Left cardiac atrium (tissue), 4 donors: ENCODE measurements around the gene LHB. TPM values are rescaled to one million over a fixed set of nuclear protein-coding genes. Genes with fewer than 3 reads are reported as not detected.

Experiments used
- ATAC-seq, 2 donors: fragments of 200-7000 bp; cut with Tn5 transposase; one replicate each; pipeline ENCODE4 v1.9.1; 2020; ENCODE audit warnings: mild to moderate bottlenecking in 2 of 2, moderate library complexity in 2 of 2
- DNase-seq: peaks from one replicate; pipeline ENCODE4 v3.0.0-alpha.2; 2020
- intact Hi-C, 2 donors: fragments of 100-400 bp; cut with DNase I; formaldehyde crosslinking; loops; one replicate each; pipeline versions ENCODE4 v1.14.1 to v1.15.1; 2022 to 2023
- total RNA-seq, 2 donors: library from RNA; stranded (reverse); fragmentation: NEBNext Ultra II Directional; extraction: Animal tissue kit (Norgen Biotek cat#: 25700); gene quantifications; one replicate each; pipeline ENCODE4 v1.2.1, GENCODE V29; 2021
- donor health status: DM: no; HTN: yes; CAD: no.
- donor health status: DM: no; HTN: yes; CAD: no; lungs with severe emphysema.
- donor health status: DM: yes; HTN: yes; CAD: no.
- donor health status: Dilated cardiomyopathy.

The LHB gene
- total RNA-seq, 2 donors from 2014 or later = 0.55 TPM; not detected in 1

GRCh38 chr19:49016067-49016839 lies 638 bp downstream of the LHB start:
- no peak for ATAC-seq
- intact Hi-C loops = no loop called here

DNA sequence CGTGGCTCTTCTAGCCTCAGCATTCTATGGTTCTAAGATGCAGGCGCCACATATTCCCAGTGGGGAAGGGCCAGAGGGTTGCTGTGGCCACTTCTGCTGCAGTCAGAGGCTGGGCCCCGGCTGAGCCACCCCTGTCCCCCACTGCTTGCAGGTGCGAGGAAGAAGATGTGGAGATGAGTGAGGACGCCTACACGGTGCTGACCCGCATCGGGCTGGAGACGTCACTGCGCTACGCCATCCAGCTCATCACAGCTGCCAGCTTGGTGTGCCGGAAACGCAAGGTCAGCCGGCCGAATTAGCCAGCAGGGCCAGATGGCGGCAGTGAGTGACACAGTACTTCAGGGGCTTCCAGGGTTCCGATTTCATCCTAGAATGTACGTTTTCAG lies 2.0 kb downstream of the LHB start:
- intact Hi-C loops = no loop called here
- ATAC-seq = no peak
- DNase-seq = no peak

More at GRCh38 chr19:49016067-49016839, 638 bp downstream of the LHB start:
- no peak for DNase-seq

GRCh38 chr19:49014123-49014869 lies 2.6 kb downstream of the LHB start:
- DNase-seq (peak; percentile 49), ATAC-seq (no peak)
- intact Hi-C loops = no loop called here

DNA sequence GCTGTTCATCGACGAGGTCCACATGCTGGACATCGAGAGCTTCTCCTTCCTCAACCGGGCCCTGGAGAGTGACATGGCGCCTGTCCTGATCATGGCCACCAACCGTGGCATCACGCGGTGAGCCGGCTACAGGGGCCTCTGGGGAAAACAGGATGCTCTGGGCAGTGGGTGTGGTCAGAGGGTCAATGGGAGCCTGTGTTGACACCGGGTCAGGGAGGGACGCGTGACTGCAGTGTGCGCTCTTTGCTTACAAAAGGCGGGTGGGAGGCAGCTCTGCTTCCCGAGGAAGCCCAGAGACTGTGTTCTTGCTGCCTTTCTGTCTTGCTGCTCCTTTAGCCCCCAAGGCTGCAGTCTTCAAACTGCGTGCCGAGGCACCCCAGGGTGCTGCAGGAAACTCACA lies 5.7 kb downstream of the LHB start:
- intact Hi-C loops = no loop called here
- ATAC-seq (no peak), DNase-seq (no peak)

- DNase-seq (no peak), ATAC-seq (no peak)
- intact Hi-C loops = no loop called here
These were observed 6.4 kb downstream of the LHB start for GRCh38 chr19:49010453-49010852.

DNA sequence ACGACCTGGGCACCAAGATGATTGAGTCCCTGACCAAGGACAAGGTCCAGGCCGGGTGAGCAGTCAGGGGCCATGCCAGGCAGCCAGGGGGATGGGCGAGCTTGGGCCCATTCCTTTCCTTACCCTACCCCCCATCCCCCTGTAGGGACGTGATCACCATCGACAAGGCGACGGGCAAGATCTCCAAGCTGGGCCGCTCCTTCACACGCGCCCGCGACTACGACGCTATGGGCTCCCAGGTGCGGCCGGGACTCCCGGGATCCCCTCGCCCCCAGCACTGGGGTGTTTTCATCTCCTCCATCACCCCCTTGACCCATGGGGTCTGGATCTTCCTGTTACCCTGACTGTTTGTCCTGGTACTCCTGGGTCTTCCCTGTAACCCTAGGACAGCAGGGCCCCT lies 7.1 kb downstream of the LHB start:
- ATAC-seq = no peak
- no peak for DNase-seq
- intact Hi-C loops = loop anchor here in 1 of 2 donors (10.0 kb wide), 1 partner anchor 195 kb away; no protein-coding TSS in a partner anchor

DNA sequence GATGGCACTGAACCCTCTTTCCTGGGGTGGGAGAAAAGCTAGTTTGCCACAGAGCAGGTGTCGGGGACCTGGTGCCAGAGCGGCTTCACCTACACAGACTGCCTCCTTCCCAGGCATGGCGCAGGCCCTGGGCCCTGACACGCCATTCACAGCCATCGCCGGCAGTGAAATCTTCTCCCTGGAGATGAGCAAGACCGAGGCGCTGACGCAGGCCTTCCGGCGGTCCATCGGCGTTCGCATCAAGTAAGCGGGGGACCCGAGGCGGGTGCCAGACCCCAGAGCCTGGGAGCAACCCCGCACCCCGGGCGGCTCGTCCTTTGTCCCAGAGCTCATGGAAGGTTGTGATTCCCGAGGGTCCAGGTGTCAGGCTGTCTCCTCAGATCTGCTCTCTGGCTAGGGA lies 10.0 kb downstream of the LHB start:
- intact Hi-C loops = loop anchor here in 1 of 2 donors (10.0 kb wide), 1 partner anchor 198 kb away; no protein-coding TSS in a partner anchor
- DNase-seq (no peak), ATAC-seq (no peak)

DNA sequence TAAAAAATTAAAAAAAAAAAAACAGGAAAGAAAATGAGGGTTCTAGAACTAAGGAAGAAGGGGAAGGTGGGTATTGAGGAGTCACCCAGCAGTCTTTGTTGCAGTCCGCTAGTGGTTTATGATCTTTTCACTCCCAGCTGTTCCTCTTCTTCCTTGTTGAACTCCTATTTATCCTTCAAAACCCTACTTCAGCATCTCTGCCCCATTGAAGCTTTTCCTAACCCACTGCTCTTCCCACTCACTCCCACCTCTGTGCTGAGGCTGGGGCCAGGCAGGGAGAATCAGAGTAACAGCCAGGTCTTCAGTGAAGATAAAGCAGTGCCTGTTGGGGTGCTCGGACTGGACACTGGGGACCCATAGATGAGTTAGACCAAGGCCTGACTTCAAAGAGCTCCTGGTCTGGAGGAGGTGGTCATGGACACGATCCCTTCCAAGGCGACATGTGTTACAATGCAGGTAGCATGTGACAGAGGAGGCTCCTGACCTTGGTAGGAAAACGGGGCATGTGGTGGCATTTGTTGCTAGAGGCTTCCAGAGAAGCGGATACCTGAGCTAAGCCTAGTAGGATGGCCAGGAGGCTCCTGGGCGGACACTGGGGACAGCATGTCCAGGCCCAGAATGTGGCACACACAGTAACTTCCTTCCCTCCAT lies 11.8 kb downstream of the LHB start:
- DNase-seq (no peak), ATAC-seq (no peak)
- intact Hi-C loops = loop anchor here in 1 of 2 donors (10.0 kb wide), 1 partner anchor 200 kb away; no protein-coding TSS in a partner anchor

DNA sequence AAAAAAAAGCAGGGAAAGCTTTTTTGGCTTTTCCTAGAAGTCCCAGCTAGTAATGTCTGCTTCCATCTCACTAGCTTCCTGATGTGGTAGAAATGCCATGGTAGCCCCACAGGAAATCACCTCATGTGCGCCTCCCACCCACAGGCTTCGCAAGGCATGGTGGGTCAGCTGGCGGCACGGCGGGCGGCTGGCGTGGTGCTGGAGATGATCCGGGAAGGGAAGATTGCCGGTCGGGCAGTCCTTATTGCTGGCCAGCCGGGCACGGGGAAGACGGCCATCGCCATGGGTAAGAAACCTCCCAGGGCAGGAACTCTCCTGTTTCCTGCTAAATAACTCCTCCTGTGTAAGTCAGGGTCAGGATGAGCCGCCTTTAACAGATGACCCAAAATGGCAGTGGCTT lies 12.8 kb downstream of the LHB start:
- DNase-seq = no peak
- intact Hi-C loops = loop anchor here in 1 of 2 donors (10.0 kb wide), 1 partner anchor 201 kb away; no protein-coding TSS in a partner anchor
- ATAC-seq = no peak

- intact Hi-C loops = loop anchor here in 1 of 2 donors (10.0 kb wide), 2 partner anchors 75 to 205 kb away; partner anchors contain the start of gene KCNA7
- ATAC-seq (peak; percentile 47 to 60), DNase-seq (peak; percentile 58)
These were observed 17.2 kb downstream of the LHB start for GRCh38 chr19:48999481-49000325.

- DNase-seq (peak; percentile 54), ATAC-seq (no peak)
- intact Hi-C loops = loop anchor here in 1 of 2 donors (10.0 kb wide), 1 partner anchor 77 kb away; the partner anchor contains the start of gene KCNA7
These were observed 18.9 kb downstream of the LHB start for GRCh38 chr19:48997972-48998371.

DNA sequence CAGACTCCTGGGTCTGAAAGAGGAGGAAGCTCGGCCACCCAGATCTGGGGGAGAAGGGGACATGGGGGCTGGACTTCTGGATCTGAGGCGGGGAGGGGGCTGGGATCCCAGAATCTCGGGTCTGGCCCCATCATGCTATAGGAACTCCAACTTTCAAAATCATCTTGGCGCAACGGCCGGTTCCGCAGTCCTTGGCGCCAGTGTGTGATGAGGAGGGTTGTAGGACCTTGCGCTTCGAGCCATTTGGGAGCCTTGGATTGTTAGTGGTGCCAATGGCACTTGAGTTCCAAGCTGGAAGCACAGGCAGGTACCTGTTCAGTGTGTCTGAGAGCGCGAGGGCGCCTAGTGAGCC lies 22.9 kb downstream of the LHB start:
- no peak for DNase-seq
- intact Hi-C loops = loop anchor here in 1 of 2 donors (10.0 kb wide), 1 partner anchor 81 kb away; the partner anchor contains the start of gene KCNA7
- ATAC-seq = no peak

DNA sequence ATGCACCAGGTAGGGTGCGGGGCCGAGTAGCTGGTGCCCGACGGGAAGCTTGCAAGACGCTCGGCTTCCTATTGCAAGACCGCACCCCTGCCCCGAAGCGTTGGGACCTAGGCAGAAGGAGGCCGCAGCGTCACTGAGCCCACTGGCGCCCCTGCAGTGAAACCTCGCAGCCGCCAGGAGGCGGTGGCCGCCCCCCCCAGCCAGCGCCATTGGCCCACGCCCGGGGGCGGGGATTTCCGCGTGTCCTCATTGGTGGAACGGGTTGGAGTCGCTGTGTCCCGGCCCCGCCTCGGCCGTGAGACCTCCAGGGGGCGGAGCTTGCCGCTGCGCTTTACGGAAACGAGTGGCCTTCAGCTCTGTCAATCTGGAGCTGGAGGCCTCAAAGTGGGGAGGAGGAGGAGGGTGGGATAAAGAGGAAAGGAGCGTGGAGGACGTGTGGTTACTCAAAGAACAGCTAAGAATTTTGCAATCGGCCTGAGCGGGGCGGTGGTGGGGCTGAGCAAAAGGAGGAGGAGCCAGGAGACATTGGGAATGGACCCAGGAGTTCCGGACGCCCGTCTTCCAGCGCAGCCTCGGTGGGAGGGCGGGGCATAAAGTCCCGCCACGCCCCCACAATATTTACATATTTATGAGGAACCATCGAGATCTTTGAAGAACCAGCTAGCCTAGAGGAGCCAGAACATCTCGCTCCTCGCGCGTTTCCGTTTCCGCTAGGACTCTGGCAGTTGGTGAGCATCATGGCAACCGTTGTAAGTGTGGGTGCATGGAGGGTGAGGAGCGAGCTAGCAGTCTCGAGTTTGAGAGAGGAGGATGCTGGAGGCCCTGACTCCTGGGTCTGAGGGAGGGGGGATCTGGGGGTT lies 23.5 kb downstream of the LHB start, which contains the start of the genes GYS1 and RUVBL2:
Gene GYS1, minus strand, starts transcription at position 135 of the 860 bp plus-strand sequence. CDS start 197 bp downstream, outside the sequence.
Gene RUVBL2, plus strand, starts transcription at position 713 of the 860 bp plus-strand sequence. Its CDS starts 25 bp downstream, at position 738.
- ATAC-seq (peak; percentile 95 to 96), DNase-seq (peak; percentile 100)
- intact Hi-C loops = loop anchor here in 1 of 2 donors (10.0 kb wide), 1 partner anchor 81 kb away; the partner anchor contains the start of gene KCNA7

- no peak for DNase-seq
- peak; percentile 2 to 3 for ATAC-seq
- intact Hi-C loops = loop anchor here in 1 of 2 donors (10.0 kb wide), 1 partner anchor 82 kb away; the partner anchor contains the start of gene KCNA7
These were observed 24.2 kb downstream of the LHB start for GRCh38 chr19:48992581-48993174.

DNA sequence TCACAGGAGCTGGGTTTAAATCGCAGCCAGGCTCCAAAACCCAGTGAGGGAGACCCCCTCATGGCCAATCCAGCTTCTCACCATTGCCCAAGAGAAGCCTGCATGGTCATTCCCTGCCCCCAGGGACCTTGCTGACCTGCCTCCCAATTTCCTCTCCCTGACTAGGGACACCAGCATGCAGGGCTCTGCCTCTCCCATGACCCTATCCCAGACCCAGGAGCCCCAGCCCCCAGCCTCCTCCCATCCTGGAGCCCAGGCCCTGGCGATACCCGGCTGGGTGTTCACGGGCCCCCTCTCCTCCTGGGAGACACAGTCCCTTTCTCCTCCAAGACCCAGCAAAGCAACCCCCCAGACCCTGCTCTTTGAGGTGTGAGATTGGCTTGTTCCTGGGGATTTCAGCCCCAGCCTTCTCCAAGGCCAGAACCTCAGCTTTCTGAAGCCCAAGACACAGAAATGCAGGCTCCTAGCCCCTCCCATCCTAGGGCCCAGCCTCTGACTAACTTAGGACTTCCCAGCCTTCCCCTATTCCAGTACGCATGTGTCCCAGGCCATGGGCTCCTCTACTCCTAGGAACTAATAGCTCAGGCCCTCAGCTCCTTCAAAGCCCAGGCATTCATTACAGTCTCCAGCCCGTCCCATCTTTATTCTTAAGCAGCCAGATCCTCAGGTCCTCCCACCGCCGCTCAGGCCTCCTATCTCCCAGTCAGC lies 24.9 kb downstream of the LHB start:
- ATAC-seq (peak; percentile 47 to 69), DNase-seq (peak; percentile 76)
- intact Hi-C loops = loop anchor here in 1 of 2 donors (10.0 kb wide), 1 partner anchor 83 kb away; the partner anchor contains the start of gene KCNA7

- DNase-seq = no peak
- intact Hi-C loops = loop anchor here in 1 of 2 donors (10.0 kb wide), 1 partner anchor 84 kb away; the partner anchor contains the start of gene KCNA7
These were observed 25.8 kb downstream of the LHB start for GRCh38 chr19:48991011-48991609.

More at GRCh38 chr19:48991011-48991609, 25.8 kb downstream of the LHB start:
- no peak for ATAC-seq
